Measurements from ENCODE around the gene ZNF618. TPM values are rescaled to one million over a fixed set of nuclear protein-coding genes. Genes with fewer than 3 reads are reported as not detected.

ZNF618 gene
- total RNA-seq, 2 experiments from 2014 or later, result 0.34 to 0.42 TPM

DNA sequence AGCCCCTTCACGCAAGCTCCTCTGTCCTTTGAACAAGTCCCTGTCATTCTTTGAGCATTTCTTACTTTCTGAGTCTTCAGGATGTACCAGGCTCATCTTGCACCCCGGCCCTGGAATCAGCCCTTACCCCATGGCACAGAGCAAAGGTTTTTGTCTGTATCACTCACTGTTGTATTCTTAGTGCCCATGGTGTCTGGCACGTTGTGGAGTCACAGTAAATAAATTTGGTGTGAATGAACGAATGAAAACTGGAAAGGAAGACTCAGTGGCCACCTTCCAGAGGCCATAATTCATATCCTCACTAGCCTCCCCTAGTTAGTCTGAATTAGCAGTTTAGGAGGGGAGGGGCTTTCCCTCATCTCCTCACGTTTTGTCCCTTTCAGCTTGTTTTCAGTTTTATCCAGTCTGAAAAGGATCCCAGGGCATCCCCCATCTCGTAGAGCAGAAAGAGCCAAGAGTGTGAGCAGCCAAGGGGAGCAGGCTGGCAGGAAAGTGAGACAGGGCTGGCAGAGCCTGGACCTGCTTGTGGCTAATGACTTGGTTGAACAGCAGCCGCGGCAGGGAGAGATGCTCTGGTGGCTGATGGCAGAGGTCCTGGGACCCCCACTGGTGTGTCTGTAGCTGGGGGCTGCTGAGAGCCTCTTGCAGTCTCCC lies 42.7 kb downstream of the ZNF618 start:
- CTCF ChIA-PET, result no interaction called here
- H3K36me3 Mint-ChIP-seq (ENCODE audit: low read depth), result no peaks in the 10 kb centered on the region

DNA sequence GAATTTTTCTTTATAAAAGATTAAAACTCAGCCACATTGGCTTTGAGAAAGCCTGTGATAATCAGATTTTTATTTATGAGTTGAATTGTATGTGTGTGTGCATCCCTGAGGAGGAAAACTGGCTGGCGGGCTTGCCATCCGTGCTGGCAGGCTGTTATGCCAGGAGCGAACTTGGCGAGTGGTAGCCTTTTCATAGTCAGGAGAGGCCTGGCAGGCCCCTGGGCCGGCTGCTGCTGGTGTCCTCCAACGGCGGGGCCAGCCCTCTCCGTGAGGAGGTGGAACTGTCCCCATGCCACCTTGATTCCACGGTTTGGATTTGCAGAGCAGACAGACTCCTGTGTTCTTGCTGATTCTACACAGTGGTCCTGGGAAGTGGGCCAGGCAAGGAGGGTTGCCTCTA lies 43.3 kb downstream of the ZNF618 start:
- ATAC-seq, result no peak
- Mint-ChIP-seq H3K27ac (no peak overlapping the region), H3K4me3 (no peak overlapping the region), H3K9me3 (ENCODE audit: insufficient read depth) (peaks cover 6% of the 10 kb centered on the region), H3K36me3 (ENCODE audit: low read depth) (no peaks in the 10 kb centered on the region), H3K4me1 (ENCODE audit: low read depth) (peaks cover 4% of the 10 kb centered on the region), H3K27me3 (ENCODE audit: low read depth) (peaks cover 11% of the 10 kb centered on the region)
- DNase-seq, result no peak
- ChIA-PET POLR2A (no interaction called here), CTCF (no interaction called here)

More for the DNA sequence above, 42.7 kb downstream of the ZNF618 start:
- no peak overlapping the region for H3K4me3 Mint-ChIP-seq
- POLR2A ChIA-PET, result interaction anchor here (0.6 kb wide), 1 partner anchor 592 kb away, joined by 3 read pairs; no protein-coding TSS in a partner anchor
- peaks cover 4% of the 10 kb centered on the region for H3K4me1 Mint-ChIP-seq (ENCODE audit: low read depth)
- DNase-seq, result no peak
- H3K9me3 Mint-ChIP-seq (ENCODE audit: insufficient read depth), result peaks cover 6% of the 10 kb centered on the region
- peaks cover 11% of the 10 kb centered on the region for H3K27me3 Mint-ChIP-seq (ENCODE audit: low read depth)
- no peak overlapping the region for H3K27ac Mint-ChIP-seq
- no peak for ATAC-seq

DNA sequence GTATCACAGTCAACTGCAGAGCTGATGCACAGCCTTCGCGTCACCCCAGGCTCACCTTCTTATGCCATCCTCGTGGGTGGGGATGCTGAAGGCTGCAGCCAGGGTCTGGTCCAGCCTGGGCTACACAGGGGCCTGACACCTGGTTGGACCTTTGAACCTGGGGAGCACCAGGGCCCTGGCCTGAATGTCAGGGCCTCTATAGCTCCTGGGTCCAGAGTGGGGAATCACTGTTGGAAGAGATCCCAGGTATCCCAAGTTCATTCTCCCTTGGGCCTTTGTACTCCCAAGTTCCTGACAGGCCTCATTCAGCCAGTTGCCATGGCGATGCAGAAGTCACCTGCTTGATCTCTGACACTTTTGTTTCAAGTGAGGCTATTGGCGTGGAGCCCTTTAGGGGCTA lies 43.8 kb downstream of the ZNF618 start:
- no peak for DNase-seq
- ATAC-seq, result no peak
- H3K27me3 Mint-ChIP-seq (ENCODE audit: low read depth), result peaks cover 13% of the 10 kb centered on the region
- POLR2A ChIA-PET, result no interaction called here
- CTCF ChIA-PET, result no interaction called here
- no peak overlapping the region for H3K27ac Mint-ChIP-seq
- H3K36me3 Mint-ChIP-seq (ENCODE audit: low read depth), result no peaks in the 10 kb centered on the region
- H3K4me1 Mint-ChIP-seq (ENCODE audit: low read depth), result peaks cover 4% of the 10 kb centered on the region
- H3K9me3 Mint-ChIP-seq (ENCODE audit: insufficient read depth), result peaks cover 6% of the 10 kb centered on the region
- no peak overlapping the region for H3K4me3 Mint-ChIP-seq

DNA sequence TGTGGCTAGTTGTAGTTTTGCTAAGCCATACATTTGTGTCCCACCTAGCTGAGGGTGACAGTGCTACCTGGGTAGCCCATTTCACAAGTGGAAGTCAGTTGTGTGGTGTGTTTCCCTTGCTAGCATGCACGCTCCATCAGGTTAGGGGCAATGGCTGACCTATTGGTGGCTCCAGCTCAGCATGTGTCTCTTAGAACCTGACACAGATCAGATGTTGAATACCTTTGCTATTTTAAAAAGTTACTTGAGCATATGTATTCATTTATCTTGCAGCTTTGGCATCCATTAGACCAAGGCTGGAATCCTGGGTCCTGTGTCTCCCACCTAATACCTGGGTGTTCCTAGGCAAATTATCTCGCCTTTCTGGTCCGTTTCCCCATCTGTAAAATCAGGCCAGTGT lies 44.8 kb downstream of the ZNF618 start:
- ChIA-PET POLR2A (no interaction called here), CTCF (no interaction called here)
- Mint-ChIP-seq H3K27me3 (ENCODE audit: low read depth) (peaks cover 14% of the 10 kb centered on the region), H3K27ac (no peak overlapping the region), H3K4me3 (no peak overlapping the region), H3K36me3 (ENCODE audit: low read depth) (no peaks in the 10 kb centered on the region), H3K4me1 (ENCODE audit: low read depth) (peaks cover 4% of the 10 kb centered on the region), H3K9me3 (ENCODE audit: insufficient read depth) (peaks cover 6% of the 10 kb centered on the region)
- no peak for ATAC-seq
- no peak for DNase-seq

DNA sequence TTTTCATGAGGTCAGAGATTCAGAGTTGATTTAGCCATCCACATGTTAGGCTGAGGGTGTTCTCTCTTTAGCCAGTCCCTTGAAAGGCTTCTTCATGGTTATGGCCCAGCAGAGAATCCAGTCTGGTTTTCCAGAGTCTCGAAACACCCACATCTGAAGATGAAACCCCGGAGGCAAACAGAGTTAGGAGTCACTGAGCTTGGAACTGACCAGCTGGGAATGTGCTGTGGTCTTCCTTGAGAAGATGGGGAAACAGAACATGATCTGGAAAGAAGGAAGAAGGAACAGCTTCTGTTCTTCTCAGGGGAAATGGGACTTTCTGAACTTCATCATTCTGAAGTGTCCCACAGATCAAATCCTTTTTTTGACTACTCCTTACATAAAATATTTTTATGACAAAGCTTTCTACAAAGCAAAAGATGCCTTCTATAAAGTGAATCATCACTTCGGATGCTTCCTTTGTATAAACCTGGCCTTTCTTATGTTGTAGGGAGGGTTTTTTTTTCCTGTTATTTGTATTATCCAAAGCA lies 45.4 kb downstream of the ZNF618 start:
- Mint-ChIP-seq H3K4me3 (no peak overlapping the region), H3K36me3 (ENCODE audit: low read depth) (no peaks in the 10 kb centered on the region), H3K4me1 (ENCODE audit: low read depth) (peaks cover 4% of the 10 kb centered on the region), H3K27me3 (ENCODE audit: low read depth) (peaks cover 14% of the 10 kb centered on the region), H3K9me3 (ENCODE audit: insufficient read depth) (peaks cover 6% of the 10 kb centered on the region), H3K27ac (no peak overlapping the region)
- DNase-seq (no peak), ATAC-seq (no peak)
- CTCF ChIA-PET, result no interaction called here
- POLR2A ChIA-PET, result no interaction called here

DNA sequence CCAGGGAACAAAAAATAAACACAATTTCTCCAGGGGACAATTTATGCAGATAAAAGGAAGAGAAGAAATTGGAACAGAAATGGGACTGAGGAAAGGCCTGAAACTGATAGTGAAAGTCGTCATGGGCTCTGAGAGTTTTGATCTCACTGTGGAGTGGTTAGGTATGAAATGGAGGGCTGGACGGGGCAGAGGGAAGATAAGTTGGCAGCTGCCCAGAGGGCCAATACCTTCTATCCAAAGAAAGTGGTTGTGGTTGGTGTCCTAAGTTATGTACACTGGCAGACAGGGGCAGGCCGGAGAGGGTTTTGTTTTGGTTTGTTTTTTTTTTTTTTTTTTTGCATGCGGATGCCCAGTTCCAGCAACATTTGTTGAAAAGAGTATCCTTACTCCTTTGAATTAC lies 46.1 kb downstream of the ZNF618 start:
- ChIA-PET CTCF (no interaction called here), POLR2A (no interaction called here)
- Mint-ChIP-seq H3K9me3 (ENCODE audit: insufficient read depth) (peaks cover 6% of the 10 kb centered on the region), H3K27ac (no peak overlapping the region), H3K4me1 (ENCODE audit: low read depth) (peaks cover 4% of the 10 kb centered on the region), H3K36me3 (ENCODE audit: low read depth) (no peaks in the 10 kb centered on the region), H3K4me3 (no peak overlapping the region), H3K27me3 (ENCODE audit: low read depth) (peaks cover 14% of the 10 kb centered on the region)
- DNase-seq (no peak), ATAC-seq (no peak)

DNA sequence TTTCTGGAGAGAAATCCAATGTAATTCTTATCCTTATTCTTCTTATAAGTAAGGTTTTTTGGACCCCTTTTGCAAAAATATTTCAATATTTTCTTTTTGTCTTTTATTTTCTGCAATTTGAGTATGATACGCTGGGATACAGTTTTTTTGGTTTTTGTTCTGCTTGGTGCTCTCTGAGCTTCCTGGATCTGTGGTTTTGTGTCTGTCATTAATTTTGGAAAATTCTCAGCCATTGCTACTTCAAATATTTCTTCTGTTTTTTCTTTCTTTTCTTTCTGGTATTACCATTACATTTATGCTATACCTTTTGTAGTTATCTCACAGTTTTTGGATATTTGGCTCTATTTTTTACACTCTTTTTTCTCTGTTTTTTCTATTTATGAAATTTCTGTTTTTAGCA lies 50.1 kb downstream of the ZNF618 start:
- Mint-ChIP-seq H3K9me3 (ENCODE audit: insufficient read depth) (peaks cover 6% of the 10 kb centered on the region), H3K4me1 (ENCODE audit: low read depth) (peaks cover 4% of the 10 kb centered on the region), H3K27ac (no peak overlapping the region), H3K36me3 (ENCODE audit: low read depth) (no peaks in the 10 kb centered on the region), H3K27me3 (ENCODE audit: low read depth) (peaks cover 14% of the 10 kb centered on the region), H3K4me3 (no peak overlapping the region)
- POLR2A ChIA-PET, result no interaction called here
- no peak for DNase-seq
- CTCF ChIA-PET, result no interaction called here
- no peak for ATAC-seq

DNA sequence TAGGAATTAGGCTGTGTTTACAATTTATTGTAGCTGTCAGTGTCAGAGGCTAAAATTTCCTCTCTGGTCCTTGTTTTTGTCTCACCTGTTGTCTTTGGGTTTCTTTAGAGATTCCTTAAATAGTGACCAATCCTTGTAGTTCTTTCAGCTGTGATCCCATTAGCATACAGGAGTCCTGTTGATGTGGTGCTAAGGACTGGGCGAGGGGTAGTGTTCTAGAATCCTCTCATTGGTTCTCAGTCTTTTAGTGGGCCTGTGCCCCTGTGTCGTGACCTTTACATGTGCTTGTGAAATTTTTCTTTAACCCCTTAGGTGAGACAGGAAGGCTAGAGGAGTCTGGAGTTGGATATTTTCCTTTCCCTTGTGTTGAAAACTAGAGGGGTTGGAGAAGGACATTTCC lies 51.2 kb downstream of the ZNF618 start:
- no peak overlapping the region for H3K27ac Mint-ChIP-seq
- ChIA-PET POLR2A (no interaction called here), CTCF (no interaction called here)
- DNase-seq, result peak; percentile 4
- H3K36me3 Mint-ChIP-seq (ENCODE audit: low read depth), result no peaks in the 10 kb centered on the region
- no peak for ATAC-seq
- no peak overlapping the region for H3K4me3 Mint-ChIP-seq
- peaks cover 6% of the 10 kb centered on the region for H3K9me3 Mint-ChIP-seq (ENCODE audit: insufficient read depth)
- no peaks in the 10 kb centered on the region for H3K4me1 Mint-ChIP-seq (ENCODE audit: low read depth)
- peaks cover 8% of the 10 kb centered on the region for H3K27me3 Mint-ChIP-seq (ENCODE audit: low read depth)

DNA sequence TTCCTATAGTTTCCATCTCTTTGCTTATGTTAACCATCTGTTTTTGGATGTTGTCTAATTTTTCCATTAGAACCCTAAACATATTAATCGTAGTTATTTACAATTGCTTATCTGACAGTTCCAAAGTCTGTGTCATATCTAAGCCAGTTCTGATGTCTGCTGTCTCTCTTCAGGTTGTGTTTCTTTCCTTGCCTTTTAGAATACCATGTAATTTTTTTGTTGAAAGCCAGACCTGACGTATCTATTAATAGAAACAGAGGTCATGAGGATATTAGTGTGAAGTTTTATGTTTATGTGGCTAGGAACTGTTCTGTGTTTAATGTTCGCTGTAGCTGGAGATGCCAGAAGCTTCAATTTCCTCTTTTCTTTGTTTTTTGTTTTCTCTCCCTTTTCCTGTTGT lies 52.2 kb downstream of the ZNF618 start:
- POLR2A ChIA-PET, result no interaction called here
- Mint-ChIP-seq H3K27ac (no peak overlapping the region), H3K4me1 (ENCODE audit: low read depth) (no peaks in the 10 kb centered on the region), H3K36me3 (ENCODE audit: low read depth) (no peaks in the 10 kb centered on the region), H3K9me3 (ENCODE audit: insufficient read depth) (peaks cover under 1% of the 10 kb centered on the region), H3K4me3 (no peak overlapping the region), H3K27me3 (ENCODE audit: low read depth) (peaks cover 7% of the 10 kb centered on the region)
- DNase-seq (no peak), ATAC-seq (no peak)
- CTCF ChIA-PET, result no interaction called here

DNA sequence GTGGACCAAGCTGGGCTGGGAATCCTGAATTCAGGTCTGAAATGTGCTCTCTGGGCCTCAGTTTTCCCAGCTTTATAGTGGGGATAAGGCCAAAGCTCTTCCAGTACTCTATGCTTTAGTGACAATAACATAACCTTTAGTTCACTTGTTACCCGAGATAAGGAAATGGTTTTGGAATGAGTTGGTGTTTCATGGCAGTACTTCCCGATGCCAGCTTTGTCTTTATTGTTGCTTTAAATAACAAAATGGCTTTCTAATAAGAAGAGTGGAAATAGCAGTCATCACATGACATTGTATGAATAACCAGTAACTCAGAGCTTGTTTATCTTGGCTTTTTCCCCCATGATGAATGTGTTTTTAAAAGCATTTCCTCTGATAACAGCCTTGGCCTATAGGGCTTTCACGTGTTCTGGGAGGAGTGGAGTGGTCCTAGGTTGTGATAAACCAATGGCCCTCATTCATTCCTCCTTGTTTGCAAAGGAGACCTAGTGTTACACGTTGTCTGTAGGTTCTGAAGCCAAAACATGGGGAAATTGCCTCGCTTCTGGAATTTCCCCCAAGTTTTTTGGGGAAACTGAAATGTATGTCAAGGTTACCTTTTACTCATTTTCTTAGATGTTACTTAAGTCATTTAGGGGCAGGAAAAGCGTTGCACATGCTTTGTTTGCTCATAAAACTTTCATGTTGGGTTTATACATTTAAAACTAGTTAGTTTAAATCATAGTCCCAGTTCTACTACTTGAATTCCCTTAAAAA lies 53.7 kb downstream of the ZNF618 start:
- CTCF ChIA-PET, result no interaction called here

DNA sequence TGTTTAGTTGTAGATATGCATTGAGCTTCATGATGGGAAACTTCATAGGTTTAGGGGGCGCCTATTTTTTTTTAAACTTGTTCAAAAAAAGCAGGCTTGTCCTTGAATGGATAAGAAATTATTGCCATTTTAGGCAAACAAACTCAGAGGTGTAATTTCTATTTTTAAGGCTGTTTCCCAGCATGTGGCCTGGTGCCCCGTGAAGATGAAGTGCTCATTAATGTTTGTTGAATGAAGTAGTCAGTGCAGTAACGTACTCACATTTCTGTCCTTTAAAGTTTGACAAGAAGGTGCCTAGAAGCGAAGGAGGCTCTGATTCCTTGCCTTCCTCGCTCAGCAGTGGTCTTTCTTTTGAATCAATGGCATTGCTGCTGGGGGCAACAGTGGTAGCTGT lies 54.3 kb downstream of the ZNF618 start:
- CTCF ChIA-PET, result no interaction called here
- Mint-ChIP-seq H3K27me3 (ENCODE audit: low read depth) (peaks cover 2% of the 10 kb centered on the region), H3K36me3 (ENCODE audit: low read depth) (no peaks in the 10 kb centered on the region), H3K4me3 (no peak overlapping the region), H3K9me3 (ENCODE audit: insufficient read depth) (no peaks in the 10 kb centered on the region), H3K27ac (no peak overlapping the region), H3K4me1 (ENCODE audit: low read depth) (no peaks in the 10 kb centered on the region)
- ATAC-seq, result no peak
- DNase-seq, result no peak
- POLR2A ChIA-PET, result no interaction called here

More for the DNA sequence above, 53.7 kb downstream of the ZNF618 start:
- peak; percentile 1 for DNase-seq
- H3K27me3 Mint-ChIP-seq (ENCODE audit: low read depth), result peaks cover 3% of the 10 kb centered on the region
- ATAC-seq, result no peak
- H3K9me3 Mint-ChIP-seq (ENCODE audit: insufficient read depth), result no peaks in the 10 kb centered on the region
- POLR2A ChIA-PET, result no interaction called here
- H3K4me1 Mint-ChIP-seq (ENCODE audit: low read depth), result no peaks in the 10 kb centered on the region
- H3K27ac Mint-ChIP-seq, result no peak overlapping the region
- H3K36me3 Mint-ChIP-seq (ENCODE audit: low read depth), result no peaks in the 10 kb centered on the region
- H3K4me3 Mint-ChIP-seq, result no peak overlapping the region

DNA sequence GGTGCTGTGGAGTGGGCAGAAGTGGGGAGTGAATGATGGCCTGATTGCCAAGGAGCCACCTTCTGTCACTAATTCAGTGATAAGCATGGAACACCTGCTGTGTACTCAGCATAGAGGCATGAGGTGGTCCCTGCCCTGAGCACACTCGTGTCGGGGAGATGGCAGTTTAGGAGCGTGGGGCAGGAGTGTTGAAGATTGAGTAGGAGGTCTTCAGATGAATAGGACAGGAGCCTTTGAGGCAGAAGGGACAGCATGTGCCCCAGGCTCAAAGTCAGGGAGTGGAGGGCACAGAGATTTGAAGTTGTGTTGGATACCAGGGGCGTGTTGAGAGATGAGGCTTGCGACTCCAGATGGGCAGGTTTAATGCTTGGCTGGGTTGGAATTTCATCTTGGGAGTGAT lies 55.0 kb downstream of the ZNF618 start:
- DNase-seq, result peak; percentile 2
- Mint-ChIP-seq H3K9me3 (ENCODE audit: insufficient read depth) (no peaks in the 10 kb centered on the region), H3K27ac (no peak overlapping the region), H3K36me3 (ENCODE audit: low read depth) (no peaks in the 10 kb centered on the region), H3K4me3 (no peak overlapping the region), H3K4me1 (ENCODE audit: low read depth) (no peaks in the 10 kb centered on the region), H3K27me3 (ENCODE audit: low read depth) (peaks cover 2% of the 10 kb centered on the region)
- ChIA-PET POLR2A (no interaction called here), CTCF (no interaction called here)
- ATAC-seq, result no peak
